ENCODE measurements around the gene CHAF1A.
A peak's percentile ranks its signal among the peaks of the same experiment; 100 is the strongest.

The CHAF1A gene

GRCh38 chr19:4362831-4363545 lies 39.5 kb upstream of the CHAF1A start:
- no peak overlapping the region for H3K27ac ChIP-seq (ENCODE audit: poor library complexity, severe bottlenecking)
- H3K36me3 ChIP-seq (ENCODE audit: low read depth), result peaks cover 59% of the 10 kb centered on the region
- no peaks in the 10 kb centered on the region for H3K27me3 ChIP-seq (ENCODE audit: insufficient read depth, poor library complexity, severe bottlenecking)
- no peak overlapping the region for H3K4me3 ChIP-seq (ENCODE audit: severe bottlenecking)
- no peaks in the 10 kb centered on the region for H3K9me3 ChIP-seq (ENCODE audit: severe bottlenecking)
- no peaks in the 10 kb centered on the region for H3K4me1 ChIP-seq (ENCODE audit: insufficient read depth, poor library complexity, severe bottlenecking)
- DNase-seq (ENCODE audit: low spot score) (peak; percentile 66), ATAC-seq (ENCODE audit: low read depth) (peak; percentile 44)
- peak; percentile 30 for TF ChIP-seq CTCF (IDR thresholded peaks at IDR 0.05; ENCODE audit: poor library complexity, severe bottlenecking)

- no peak overlapping the region for H3K27ac ChIP-seq (ENCODE audit: poor library complexity, severe bottlenecking)
- ATAC-seq (ENCODE audit: low read depth), result no peak
Observed at GRCh38 chr19:4363571-4364304, 38.7 kb upstream of the CHAF1A start.

GRCh38 chr19:4365341-4365740 lies 37.1 kb upstream of the CHAF1A start:
- no peak overlapping the region for H3K4me3 ChIP-seq (ENCODE audit: severe bottlenecking)
- no peaks in the 10 kb centered on the region for H3K9me3 ChIP-seq (ENCODE audit: severe bottlenecking)
- H3K27me3 ChIP-seq (ENCODE audit: insufficient read depth, poor library complexity, severe bottlenecking), result no peaks in the 10 kb centered on the region
- TF ChIP-seq CTCF (IDR thresholded peaks at IDR 0.05; ENCODE audit: poor library complexity, severe bottlenecking), result no peak
- H3K27ac ChIP-seq (ENCODE audit: poor library complexity, severe bottlenecking), result no peak overlapping the region
- ATAC-seq (ENCODE audit: low read depth) (no peak), DNase-seq (ENCODE audit: low spot score) (peak; percentile 57)
- H3K4me1 ChIP-seq (ENCODE audit: insufficient read depth, poor library complexity, severe bottlenecking), result peaks cover 16% of the 10 kb centered on the region
- peaks cover 53% of the 10 kb centered on the region for H3K36me3 ChIP-seq (ENCODE audit: low read depth)

More at GRCh38 chr19:4363571-4364304, 38.7 kb upstream of the CHAF1A start:
- TF ChIP-seq CTCF (IDR thresholded peaks at IDR 0.05; ENCODE audit: poor library complexity, severe bottlenecking), result no peak
- no peaks in the 10 kb centered on the region for H3K27me3 ChIP-seq (ENCODE audit: insufficient read depth, poor library complexity, severe bottlenecking)
- H3K4me3 ChIP-seq (ENCODE audit: severe bottlenecking), result no peak overlapping the region
- H3K36me3 ChIP-seq (ENCODE audit: low read depth), result peaks cover 60% of the 10 kb centered on the region
- no peaks in the 10 kb centered on the region for H3K9me3 ChIP-seq (ENCODE audit: severe bottlenecking)
- peak; percentile 52 for DNase-seq (ENCODE audit: low spot score)
- H3K4me1 ChIP-seq (ENCODE audit: insufficient read depth, poor library complexity, severe bottlenecking), result peaks cover 5% of the 10 kb centered on the region

- Histone ChIP-seq H3K27ac (ENCODE audit: poor library complexity, severe bottlenecking) (no peak overlapping the region), H3K9me3 (ENCODE audit: severe bottlenecking) (no peaks in the 10 kb centered on the region), H3K36me3 (ENCODE audit: low read depth) (peaks cover 50% of the 10 kb centered on the region), H3K4me3 (ENCODE audit: severe bottlenecking) (no peak overlapping the region), H3K4me1 (ENCODE audit: insufficient read depth, poor library complexity, severe bottlenecking) (peaks cover 16% of the 10 kb centered on the region), H3K27me3 (ENCODE audit: insufficient read depth, poor library complexity, severe bottlenecking) (no peaks in the 10 kb centered on the region)
- ATAC-seq (ENCODE audit: low read depth) (no peak), DNase-seq (ENCODE audit: low spot score) (peak; percentile 38)
- TF ChIP-seq CTCF (IDR thresholded peaks at IDR 0.05; ENCODE audit: poor library complexity, severe bottlenecking), result no peak
Observed at GRCh38 chr19:4365791-4366665, 36.4 kb upstream of the CHAF1A start.
